Inflammatory macrophage treated with lipopolysaccharide for 1 hour (primary cell): ENCODE data around the gene MYO18B.
A peak's percentile ranks its signal among the peaks of the same experiment; 100 is the strongest.
"Not testable (repeated sequence)": the region's sequence is repeated elsewhere in the genome, so short reads cannot be mapped to it uniquely, and the experiment has no call there.

Experiments used
- DNase-seq, 2 donors: peaks; one replicate each; pipeline ENCODE4 v3.0.0-alpha.2; 2020 to 2022

MYO18B gene

GRCh38 chr22:25953919-25954318 is 211.9 kb downstream of the MYO18B start:
- no peak for DNase-seq

- DNase-seq: no peak
Measured at GRCh38 chr22:25955323-25955722, 213.3 kb downstream of the MYO18B start.

GRCh38 chr22:25956801-25957200 is 214.8 kb downstream of the MYO18B start:
- no peak for DNase-seq

- no peak for DNase-seq
Measured at GRCh38 chr22:25959818-25960774, 218.1 kb downstream of the MYO18B start.

GRCh38 chr22:25961699-25962098 is 219.7 kb downstream of the MYO18B start:
- no peak for DNase-seq

GRCh38 chr22:25962711-25963110 is 220.7 kb downstream of the MYO18B start:
- no peak for DNase-seq

- DNase-seq: no peak
Measured at GRCh38 chr22:25964961-25965730, 223.2 kb downstream of the MYO18B start.

- DNase-seq: no peak
Measured at GRCh38 chr22:25966448-25966913, 224.5 kb downstream of the MYO18B start.

- no peak for DNase-seq
Measured at GRCh38 chr22:25969286-25969685, 227.3 kb downstream of the MYO18B start.

GRCh38 chr22:25969901-25970300 is 227.9 kb downstream of the MYO18B start:
- DNase-seq: no peak

- no peak for DNase-seq
Measured at GRCh38 chr22:25970374-25970911, 228.5 kb downstream of the MYO18B start.

GRCh38 chr22:25970999-25971811 is 229.2 kb downstream of the MYO18B start:
- DNase-seq: no peak

- DNase-seq: no peak
Measured at GRCh38 chr22:25972397-25972796, 230.4 kb downstream of the MYO18B start.

GRCh38 chr22:25976356-25976755 is 234.4 kb downstream of the MYO18B start:
- no peak for DNase-seq

GRCh38 chr22:25979968-25980367 is 238.0 kb downstream of the MYO18B start:
- no peak for DNase-seq

GRCh38 chr22:25984911-25985310 is 242.9 kb downstream of the MYO18B start:
- not testable (repeated sequence) for DNase-seq

GRCh38 chr22:25987948-25988347 is 246.0 kb downstream of the MYO18B start:
- peak in 1 of 2 donors; percentile 3 for DNase-seq

GRCh38 chr22:25990940-25991339 is 249.0 kb downstream of the MYO18B start:
- no peak for DNase-seq

GRCh38 chr22:25992331-25992730 is 250.3 kb downstream of the MYO18B start:
- DNase-seq: no peak

GRCh38 chr22:25996669-25997068 is 254.7 kb downstream of the MYO18B start:
- DNase-seq: no peak

GRCh38 chr22:25997886-25998775 is 256.1 kb downstream of the MYO18B start:
- no peak for DNase-seq
